Heart left ventricle (tissue), 16 donors: ENCODE results near the gene DNTT. TPM values are rescaled to one million over a fixed set of nuclear protein-coding genes. Genes with fewer than 3 reads are reported as not detected.

Experiments used
- ATAC-seq, 4 donors: fragments of 200-7000 bp; cut with Tn5 transposase; one replicate each; pipeline ENCODE4 v1.9.1; 2020 to 2022; ENCODE audit warnings: moderate library complexity in 4 of 4, mild to moderate bottlenecking in 3 of 4, moderate number of reproducible peaks in 1 of 4
- DNase-seq, 5 donors: peaks; one replicate each; pipeline ENCODE4 v3.0.0-alpha.2; 2020
- H3K27ac ChIP-seq, 12 donors: fragments of 200-600 bp; sonication (generic) in 4 of 12; one replicate each; pipeline versions ENCODE4 v1.5.0 to v1.8.0; 2016 to 2022; ENCODE audit warnings: mild to moderate bottlenecking in 2 of 12
- H3K27me3 ChIP-seq, 9 donors: fragments of 200-600 bp; sonication (generic) in 2 of 9; one replicate each; pipeline versions ENCODE4 v1.5.1 to v1.8.0; 2016 to 2022; ENCODE audit warnings: mild to moderate bottlenecking in 3 of 9
- H3K36me3 ChIP-seq, 9 donors: fragments of 200-600 bp; sonication (generic) in 2 of 9; one replicate each; pipeline versions ENCODE4 v1.5.0 to v1.8.0; 2018 to 2022; ENCODE audit warnings: mild to moderate bottlenecking in 2 of 9
- H3K4me1 ChIP-seq, 12 donors: fragments of 200-600 bp; sonication (generic) in 4 of 12; one replicate each; pipeline versions ENCODE4 v1.5.0 to v1.8.0; 2016 to 2022; ENCODE audit warnings: mild to moderate bottlenecking in 3 of 12
- H3K4me3 ChIP-seq, 12 donors: fragments of 200-600 bp; sonication (generic) in 4 of 12; one replicate each; pipeline versions ENCODE4 v1.5.0 to v1.8.0; 2017 to 2022; ENCODE audit warnings: mild to moderate bottlenecking in 9 of 12, moderate library complexity in 4 of 12
- H3K9me3 ChIP-seq, 12 donors: fragments of 200-600 bp; sonication (generic) in 4 of 12; one replicate each; pipeline versions ENCODE4 v1.5.0 to v1.8.0; 2016 to 2022; ENCODE audit warnings: mild to moderate bottlenecking in 1 of 12
- POLR2A ChIP-seq, 2 donors: fragments of 450-650 bp; IDR thresholded peaks; one replicate each; pipeline ENCODE4 v1.6.1; 2017; ENCODE audit warnings: antibody characterized with exemption in 2 of 2, mild to moderate bottlenecking in 2 of 2, moderate library complexity in 2 of 2
- WGBS, 4 donors: extraction: QIAGEN DNeasy Blood & Tissue Kit in 2 of 4; methylation state at CpG; one replicate each; pipeline versions ENCODE4 v1.1.5 to v1.1.7; 2013 to 2018; 5-methylcytosine and 5-hydroxymethylcytosine counted together
- intact Hi-C, 10 donors: fragments of 100-400 bp; cut with DNase I; formaldehyde crosslinking; loops; one replicate each; pipeline versions ENCODE4 v1.11.1 to v1.14.2; 2022
- polyA plus RNA-seq, 2 donors: library from polyadenylated mRNA; stranded (reverse); fragments of 200-250 nt; gene quantifications; one replicate each; pipeline ENCODE4 v1.2.3, GENCODE V29; 2013
- total RNA-seq, 9 donors: library from RNA; depleted of rRNA in 2 of 9; stranded (reverse); fragments of >200 nt in 2 of 9; fragmentation: NEBNext Ultra II Directional in 3 of 9; extraction: Animal tissue kit (Norgen Biotek cat#: 25700) in 3 of 9; gene quantifications; one replicate each; pipeline versions ENCODE4 v1.1.0 to v1.2.4, GENCODE V29; 2016 to 2023
- TF ChIP-seq, protein P1 (sequence below), 12 donors: fragments of 200-600 bp; sonication (generic) in 4 of 12; IDR thresholded peaks; one replicate each; pipeline versions ENCODE4 v1.5.0 to v1.8.0; 2018 to 2022; ENCODE audit warnings: antibody characterized with exemption in 12 of 12, mild to moderate bottlenecking in 5 of 12
- donor health status: ischemic (EF 13 %, LVEDD 7.1; RV severe dilation, severe dysfunction).
- donor health status: healthy with polysubstance abuse.
- donor health status: DM: no; HTN: yes; CAD: no.
- donor health status: DM: no; HTN: no; CAD: no.
- donor health status: ischemic (EF 25% LVEDD 6.9; RV normal size, moderate dysfunction).
- donor health status: ischemic (EF 25% LVEDD 5.7; RV mildly dilated, moderate dysfunction).
- donor health status: healthy.
- donor health status: DM: yes; HTN: yes; CAD: no.
- donor health status: ischemic (EF 35%, LVEDD 5.7; RV mildly dilated, moderate dysfunction).
- donor health status: nonischemic (EF 11% LVEDD 7.7; RV severe dilation, severe dysfunction).
- donor health status: DM: yes; HTN: yes; CAD: no.
- donor health status: PGD.
- donor health status: ischemic (EF 29% LVEDD 5.4; RV normal size, mild dysfunction).
- donor health status: nonischemic (EF 23%, LVEDD 6.1; RV moderate dilation, normal function).

Gene DNTT
- total and polyA plus RNA-seq, 11 donors, result not detected

DNA sequence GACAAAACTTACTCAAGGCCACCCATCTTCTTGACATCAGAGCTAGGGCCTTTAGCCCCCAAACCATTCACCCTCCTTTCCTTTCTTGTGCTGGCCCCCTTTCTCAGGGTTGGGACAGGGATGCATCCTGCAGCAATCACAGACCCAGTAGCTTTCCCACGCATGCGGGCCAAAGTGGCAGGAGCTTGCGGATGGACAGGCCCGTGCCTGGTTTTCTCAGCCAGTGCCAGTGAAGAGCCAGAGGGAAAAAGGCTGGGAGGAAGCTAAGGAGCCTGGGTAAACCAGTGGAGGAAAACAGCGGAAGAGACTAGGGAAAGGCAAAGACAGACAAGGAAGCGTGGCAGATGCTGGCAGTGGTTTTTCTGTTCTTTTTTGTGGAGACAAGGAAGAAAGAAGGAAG is 27.8 kb upstream of the DNTT start:
- H3K9me3 ChIP-seq, result no peaks in the 10 kb centered on the region
- H3K4me1 ChIP-seq, result peaks cover 0 to 19% (median 1%) of the 10 kb centered on the region in 12 donors
- no peak for TF ChIP-seq POLR2A (IDR thresholded peaks at IDR 0.05)
- TF ChIP-seq, protein P1, sequence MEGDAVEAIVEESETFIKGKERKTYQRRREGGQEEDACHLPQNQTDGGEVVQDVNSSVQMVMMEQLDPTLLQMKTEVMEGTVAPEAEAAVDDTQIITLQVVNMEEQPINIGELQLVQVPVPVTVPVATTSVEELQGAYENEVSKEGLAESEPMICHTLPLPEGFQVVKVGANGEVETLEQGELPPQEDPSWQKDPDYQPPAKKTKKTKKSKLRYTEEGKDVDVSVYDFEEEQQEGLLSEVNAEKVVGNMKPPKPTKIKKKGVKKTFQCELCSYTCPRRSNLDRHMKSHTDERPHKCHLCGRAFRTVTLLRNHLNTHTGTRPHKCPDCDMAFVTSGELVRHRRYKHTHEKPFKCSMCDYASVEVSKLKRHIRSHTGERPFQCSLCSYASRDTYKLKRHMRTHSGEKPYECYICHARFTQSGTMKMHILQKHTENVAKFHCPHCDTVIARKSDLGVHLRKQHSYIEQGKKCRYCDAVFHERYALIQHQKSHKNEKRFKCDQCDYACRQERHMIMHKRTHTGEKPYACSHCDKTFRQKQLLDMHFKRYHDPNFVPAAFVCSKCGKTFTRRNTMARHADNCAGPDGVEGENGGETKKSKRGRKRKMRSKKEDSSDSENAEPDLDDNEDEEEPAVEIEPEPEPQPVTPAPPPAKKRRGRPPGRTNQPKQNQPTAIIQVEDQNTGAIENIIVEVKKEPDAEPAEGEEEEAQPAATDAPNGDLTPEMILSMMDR (IDR thresholded peaks at IDR 0.05), result no peak
- H3K36me3 ChIP-seq, result no peaks in the 10 kb centered on the region
- no peak overlapping the region for H3K4me3 ChIP-seq
- ATAC-seq (no peak), DNase-seq (no peak)
- H3K27ac ChIP-seq, result no peak overlapping the region
- peaks cover 0 to 13% (median 0%) of the 10 kb centered on the region in 9 donors for H3K27me3 ChIP-seq
- intact Hi-C loops, result no loop called here
- 79 to 94% (median 85%) methylated on average over 6 of the region's 6 CpGs for WGBS, 4 donors

DNA sequence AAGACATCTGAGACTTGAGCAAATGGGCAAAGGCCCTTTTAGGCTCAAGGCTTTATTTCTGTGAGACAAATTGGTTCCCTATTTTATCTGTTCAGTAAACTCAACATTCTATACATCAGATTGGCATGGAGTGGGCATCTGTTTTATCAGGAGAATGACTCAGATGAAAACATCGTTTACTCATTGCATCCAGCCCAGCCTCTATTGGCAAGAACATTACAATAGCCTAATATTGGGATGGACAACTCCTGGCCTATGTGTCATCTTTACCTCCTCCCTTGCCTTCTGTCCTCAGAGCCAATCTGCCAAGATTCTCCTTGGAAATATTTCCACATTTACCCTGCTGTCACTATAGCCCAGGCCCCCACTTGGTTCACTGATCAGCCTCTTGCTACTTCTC is 27.4 kb upstream of the DNTT start:
- WGBS, 4 donors, result 50 to 84% (median 75%) methylated on average over 1 of the region's 1 CpG
- H3K36me3 ChIP-seq, result no peaks in the 10 kb centered on the region

DNA sequence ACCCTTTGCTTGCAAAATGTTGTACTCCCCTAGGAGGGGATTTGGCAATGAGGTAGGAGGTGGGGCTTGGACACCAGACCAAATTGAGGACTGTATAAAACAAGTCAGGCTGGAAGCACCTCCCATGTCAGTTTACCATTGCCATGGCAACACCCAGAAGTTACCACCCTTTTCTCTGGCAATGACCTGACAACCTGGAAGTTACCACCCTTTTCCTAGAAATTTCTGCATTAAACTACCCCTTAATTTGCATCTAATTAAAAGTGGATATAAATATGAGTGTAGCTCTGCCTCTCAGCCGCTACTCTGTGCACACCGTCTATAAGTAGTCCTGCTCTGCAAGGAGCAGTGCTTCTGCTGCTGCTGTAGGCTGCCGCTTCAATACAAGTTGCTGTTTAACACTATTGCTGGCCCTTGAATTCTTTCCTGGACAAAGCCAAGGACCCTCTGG is 25.0 kb upstream of the DNTT start:
- Histone ChIP-seq H3K27me3 (peaks cover 0 to 13% (median 0%) of the 10 kb centered on the region in 9 donors), H3K27ac (no peak overlapping the region), H3K4me3 (no peak overlapping the region), H3K9me3 (no peaks in the 10 kb centered on the region), H3K4me1 (peaks cover 0 to 4% (median 0%) of the 10 kb centered on the region in 12 donors), H3K36me3 (no peaks in the 10 kb centered on the region)
- DNase-seq (no peak), ATAC-seq (no peak)
- intact Hi-C loops, result no loop called here
- 87 to 92% (median 90%) methylated on average over 3 of the region's 3 CpGs for WGBS, 4 donors
- TF ChIP-seq POLR2A (IDR thresholded peaks at IDR 0.05), result no peak
- TF ChIP-seq, protein P1 (IDR thresholded peaks at IDR 0.05), result no peak

More for the DNA sequence above, 27.4 kb upstream of the DNTT start:
- Histone ChIP-seq H3K9me3 (no peaks in the 10 kb centered on the region), H3K4me1 (peaks cover 0 to 15% (median 0%) of the 10 kb centered on the region in 12 donors), H3K4me3 (no peak overlapping the region), H3K27ac (no peak overlapping the region), H3K27me3 (peaks cover 0 to 13% (median 0%) of the 10 kb centered on the region in 9 donors)
- intact Hi-C loops, result no loop called here
- ATAC-seq (no peak), DNase-seq (no peak)
- TF ChIP-seq, protein P1 (IDR thresholded peaks at IDR 0.05), result no peak
- no peak for TF ChIP-seq POLR2A (IDR thresholded peaks at IDR 0.05)

DNA sequence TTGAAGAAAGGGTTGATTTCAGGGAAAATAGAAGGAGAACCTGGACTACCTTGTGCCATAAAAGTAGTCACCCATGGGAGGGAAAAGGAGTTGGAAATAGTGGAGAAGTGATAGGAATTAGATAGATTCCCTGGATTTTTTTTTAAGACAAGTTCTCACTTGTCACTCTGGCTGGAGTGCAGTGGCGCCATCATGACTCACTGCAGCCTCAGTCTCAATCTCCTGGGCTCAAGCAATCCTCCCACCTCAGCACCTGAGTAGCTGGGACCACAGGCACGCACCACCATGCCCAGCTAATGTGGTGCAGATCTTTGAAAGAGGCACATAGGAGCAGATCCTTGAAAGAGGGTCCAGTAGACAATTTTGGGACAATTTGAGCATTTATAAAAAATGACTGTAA is 23.4 kb upstream of the DNTT start:
- peaks cover 0 to 23% (median 0%) of the 10 kb centered on the region in 9 donors for H3K27me3 ChIP-seq
- no peaks in the 10 kb centered on the region for H3K36me3 ChIP-seq
- peaks cover 0 to 4% (median 0%) of the 10 kb centered on the region in 12 donors for H3K4me1 ChIP-seq
- DNase-seq (no peak), ATAC-seq (no peak)
- WGBS, 4 donors, result 64 to 86% (median 78%) methylated on average over 2 of the region's 2 CpGs
- intact Hi-C loops, result no loop called here
- H3K4me3 ChIP-seq, result no peak overlapping the region
- TF ChIP-seq POLR2A (IDR thresholded peaks at IDR 0.05), result no peak
- TF ChIP-seq, protein P1 (IDR thresholded peaks at IDR 0.05), result no peak
- no peaks in the 10 kb centered on the region for H3K9me3 ChIP-seq
- no peak overlapping the region for H3K27ac ChIP-seq
